Smooth muscle cell (in vitro differentiated cells): ENCODE results near the gene PSME1. TPM values are rescaled to one million over a fixed set of nuclear protein-coding genes. Genes with fewer than 3 reads are reported as not detected.

Source experiments
- DNase-seq: peaks from one replicate; lab custom pipeline; 2025; ENCODE audit not compliant: unreplicated experiment; lab: John Stamatoyannopoulos, UW
- H2AFZ ChIP-seq: fragments of 200-600 bp; sonication (generic); 2 replicates; pipeline ENCODE4 v1.6.0; 2016; ENCODE audit warnings: antibody characterized with exemption, low read depth, mild to moderate bottlenecking
- H3F3A ChIP-seq: fragments of 200-600 bp; sonication (generic); 2 replicates; pipeline ENCODE4 v1.6.0; 2017; ENCODE audit warnings: antibody characterized with exemption, low read depth
- H3K27ac ChIP-seq: fragments of 200-600 bp; sonication (generic); 2 replicates; pipeline ENCODE4 v1.5.1; 2016; ENCODE audit warnings: low read depth, mild to moderate bottlenecking
- H3K27me3 ChIP-seq: fragments of 200-600 bp; sonication (generic); 2 replicates; pipeline ENCODE4 v1.6.1; 2016; ENCODE audit warnings: low read depth, mild to moderate bottlenecking
- H3K36me3 ChIP-seq: fragments of 200-600 bp; sonication (generic); 2 replicates; pipeline ENCODE4 v1.5.1; 2016; ENCODE audit warnings: low read depth
- H3K4me1 ChIP-seq: fragments of 200-600 bp; sonication (generic); 2 replicates; pipeline ENCODE4 v1.5.1; 2016; ENCODE audit warnings: low read depth
- H3K4me2 ChIP-seq: fragments of 200-600 bp; sonication (generic); 2 replicates; pipeline ENCODE4 v1.6.0; 2016; ENCODE audit warnings: mild to moderate bottlenecking
- H3K4me3 ChIP-seq: fragments of 200-600 bp; sonication (generic); 2 replicates; pipeline ENCODE4 v1.5.1; 2016; ENCODE audit warnings: mild to moderate bottlenecking
- H3K79me2 ChIP-seq: fragments of 200-600 bp; sonication (generic); 2 replicates; pipeline ENCODE4 v1.6.0; 2016; ENCODE audit warnings: low read depth, mild to moderate bottlenecking
- H3K9ac ChIP-seq: fragments of 200-600 bp; sonication (generic); 2 replicates; pipeline ENCODE4 v1.6.0; 2016; ENCODE audit warnings: low read depth
- H3K9me3 ChIP-seq: fragments of 200-600 bp; sonication (generic); replicated peaks from 2 replicates; pipeline ENCODE4 v1.5.1; 2016; ENCODE audit warnings: low read depth
- H4K20me1 ChIP-seq: fragments of 200-600 bp; sonication (generic); 2 replicates; pipeline ENCODE4 v1.6.0; 2016; ENCODE audit warnings: low read depth
- WGBS: methylation state at CpG from one replicate; pipeline ENCODE4 v1.1.7; 2016; ENCODE audit warnings: low lambda C conversion rate; 5-methylcytosine and 5-hydroxymethylcytosine counted together
- polyA plus RNA-seq: library from polyadenylated mRNA; unstranded; fragments of >200 nt; fragmentation: Nextera tagmentation; extraction: Ambion mirVana; gene quantifications from 2 replicates; pipeline ENCODE4 v1.2.1, GENCODE V29; 2016
- total RNA-seq: library from RNA; depleted of rRNA; stranded (reverse); fragments of >200 nt; gene quantifications from 2 replicates; pipeline ENCODE4 v1.2.3, GENCODE V29; 2014
- TF ChIP-seq, protein P1 (sequence below): fragments of 200-600 bp; sonication (generic); IDR thresholded peaks from 2 replicates; pipeline ENCODE4 v1.5.1; 2017; ENCODE audit warnings: borderline replicate concordance, mild to moderate bottlenecking, antibody characterized with exemption; ENCODE audit not compliant: insufficient read depth, poor library complexity, severe bottlenecking

Gene PSME1
- total and polyA plus RNA-seq, 2 experiments from 2014 or later, result 41.4 to 94.1 TPM

DNA sequence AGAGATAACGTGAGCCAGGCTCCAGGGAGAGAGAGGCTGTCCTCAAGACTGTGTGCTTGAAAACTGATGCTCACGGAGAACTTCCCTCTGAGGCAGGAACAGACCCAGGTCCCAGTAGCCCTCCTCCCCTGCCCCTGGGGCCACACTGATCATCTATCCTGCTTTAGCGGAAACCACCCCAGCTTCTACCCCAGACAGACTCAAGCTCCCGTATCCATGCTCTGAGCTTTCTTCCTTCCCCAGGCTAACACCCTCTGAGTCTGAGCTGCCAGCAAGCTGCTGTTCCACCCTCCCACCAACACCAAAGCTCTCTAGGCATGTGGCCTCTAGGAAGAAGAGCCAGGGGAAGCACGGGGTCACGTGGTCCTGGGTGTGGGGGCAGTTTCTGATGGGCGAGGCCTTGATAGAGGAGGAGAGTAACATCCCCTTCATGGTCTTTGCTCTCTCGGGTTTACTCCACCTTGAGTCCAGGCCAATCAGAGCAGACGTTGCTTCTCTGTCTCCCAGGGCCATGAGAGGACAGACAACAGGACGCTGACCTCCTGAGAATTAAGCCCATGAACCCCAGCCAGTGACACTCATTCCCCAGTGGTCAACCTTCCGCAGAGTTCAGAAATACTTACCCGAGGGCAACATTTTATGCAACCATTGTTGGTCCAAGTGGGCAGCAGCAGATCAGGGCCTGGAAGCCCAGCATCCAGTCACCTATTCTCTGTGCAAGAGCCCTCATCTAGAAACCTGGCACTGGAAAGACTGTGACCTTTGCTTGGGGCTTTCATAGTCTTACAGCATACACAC lies 40.5 kb upstream of the PSME1 start:
- DNase-seq, result no peak

DNA sequence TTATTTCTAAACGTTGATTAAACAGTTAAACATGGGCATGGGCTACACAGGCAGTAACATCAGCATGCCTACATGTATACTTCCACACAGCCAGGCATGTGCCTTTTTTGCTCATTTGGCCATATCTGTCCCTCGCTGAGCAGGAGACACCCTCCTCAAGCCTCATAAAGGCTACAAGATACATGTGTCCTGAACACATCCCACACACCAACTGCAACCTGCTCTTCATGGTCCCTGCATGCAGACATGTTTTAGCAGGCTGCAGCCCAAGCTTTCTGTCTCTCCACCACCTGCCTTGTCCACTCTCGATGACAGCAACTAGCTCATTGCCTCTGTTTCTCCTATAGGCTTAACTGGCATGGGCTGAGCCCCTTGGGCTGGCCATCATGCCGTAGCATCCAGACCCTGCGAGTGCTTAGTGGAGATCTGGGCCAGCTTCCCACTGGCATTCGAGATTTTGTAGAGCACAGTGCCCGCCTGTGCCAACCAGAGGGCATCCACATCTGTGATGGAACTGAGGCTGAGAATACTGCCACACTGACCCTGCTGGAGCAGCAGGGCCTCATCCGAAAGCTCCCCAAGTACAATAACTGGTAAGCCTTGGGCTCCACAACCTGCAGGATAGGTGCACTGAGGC lies 39.3 kb upstream of the PSME1 start:
- Histone ChIP-seq H4K20me1 (no peaks in the 10 kb centered on the region), H3K9me3 (no peaks in the 10 kb centered on the region), H3K27me3 (no peaks in the 10 kb centered on the region), H3K4me2 (no peak overlapping the region), H3K4me1 (peaks cover 9% of the 10 kb centered on the region), H3K9ac (no peak overlapping the region), H3K4me3 (no peak overlapping the region), H3K79me2 (peaks cover 15% of the 10 kb centered on the region), H3K27ac (no peak overlapping the region), H3F3A (no peaks in the 10 kb centered on the region), H2AFZ (no peak overlapping the region), H3K36me3 (no peaks in the 10 kb centered on the region)
- TF ChIP-seq, protein P1, sequence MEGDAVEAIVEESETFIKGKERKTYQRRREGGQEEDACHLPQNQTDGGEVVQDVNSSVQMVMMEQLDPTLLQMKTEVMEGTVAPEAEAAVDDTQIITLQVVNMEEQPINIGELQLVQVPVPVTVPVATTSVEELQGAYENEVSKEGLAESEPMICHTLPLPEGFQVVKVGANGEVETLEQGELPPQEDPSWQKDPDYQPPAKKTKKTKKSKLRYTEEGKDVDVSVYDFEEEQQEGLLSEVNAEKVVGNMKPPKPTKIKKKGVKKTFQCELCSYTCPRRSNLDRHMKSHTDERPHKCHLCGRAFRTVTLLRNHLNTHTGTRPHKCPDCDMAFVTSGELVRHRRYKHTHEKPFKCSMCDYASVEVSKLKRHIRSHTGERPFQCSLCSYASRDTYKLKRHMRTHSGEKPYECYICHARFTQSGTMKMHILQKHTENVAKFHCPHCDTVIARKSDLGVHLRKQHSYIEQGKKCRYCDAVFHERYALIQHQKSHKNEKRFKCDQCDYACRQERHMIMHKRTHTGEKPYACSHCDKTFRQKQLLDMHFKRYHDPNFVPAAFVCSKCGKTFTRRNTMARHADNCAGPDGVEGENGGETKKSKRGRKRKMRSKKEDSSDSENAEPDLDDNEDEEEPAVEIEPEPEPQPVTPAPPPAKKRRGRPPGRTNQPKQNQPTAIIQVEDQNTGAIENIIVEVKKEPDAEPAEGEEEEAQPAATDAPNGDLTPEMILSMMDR, result no peak
- DNase-seq, result no peak
- 95% methylated on average over 8 of the region's 8 CpGs for WGBS

More for the DNA sequence above, 40.5 kb upstream of the PSME1 start:
- no peaks in the 10 kb centered on the region for H3F3A ChIP-seq
- no peaks in the 10 kb centered on the region for H4K20me1 ChIP-seq
- no peaks in the 10 kb centered on the region for H3K9me3 ChIP-seq
- TF ChIP-seq, protein P1, result no peak
- H3K4me1 ChIP-seq, result peaks cover 9% of the 10 kb centered on the region
- peak overlapping the region; percentile 92 for H3K4me2 ChIP-seq
- H3K79me2 ChIP-seq, result peaks cover 15% of the 10 kb centered on the region
- WGBS, result 25% methylated on average over 12 of the region's 12 CpGs
- H3K27ac ChIP-seq, result peak overlapping the region; percentile 73
- H3K4me3 ChIP-seq, result peak overlapping the region; percentile 91
- H3K27me3 ChIP-seq, result no peaks in the 10 kb centered on the region
- H3K9ac ChIP-seq, result peak overlapping the region; percentile 75
- peak overlapping the region; percentile 42 for H2AFZ ChIP-seq
- no peaks in the 10 kb centered on the region for H3K36me3 ChIP-seq

DNA sequence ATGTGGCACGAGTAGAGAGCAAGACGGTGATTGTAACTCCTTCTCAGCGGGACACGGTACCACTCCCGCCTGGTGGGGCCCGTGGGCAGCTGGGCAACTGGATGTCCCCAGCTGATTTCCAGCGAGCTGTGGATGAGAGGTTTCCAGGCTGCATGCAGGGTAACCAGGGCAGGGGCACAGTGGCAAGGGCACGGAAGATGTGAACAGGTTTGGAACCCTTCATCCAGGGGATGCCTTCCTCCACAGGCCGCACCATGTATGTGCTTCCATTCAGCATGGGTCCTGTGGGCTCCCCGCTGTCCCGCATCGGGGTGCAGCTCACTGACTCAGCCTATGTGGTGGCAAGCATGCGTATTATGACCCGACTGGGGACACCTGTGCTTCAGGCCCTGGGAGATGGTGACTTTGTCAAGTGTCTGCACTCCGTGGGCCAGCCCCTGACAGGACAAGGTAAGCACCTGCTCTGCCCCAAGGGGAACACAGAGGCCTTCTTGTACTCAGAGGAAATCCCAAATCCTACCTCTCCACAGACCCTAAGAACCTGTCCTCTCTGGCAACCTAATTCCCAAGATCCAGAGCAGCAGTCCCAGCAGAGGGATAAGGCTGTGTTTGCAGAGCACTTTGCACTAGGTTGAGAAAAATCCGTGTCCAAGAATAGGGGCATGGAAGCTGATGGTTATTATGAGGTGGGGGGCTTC lies 37.6 kb upstream of the PSME1 start:
- Histone ChIP-seq H3K27ac (no peak overlapping the region), H3K9ac (no peak overlapping the region), H3K27me3 (no peaks in the 10 kb centered on the region), H4K20me1 (no peaks in the 10 kb centered on the region), H3K79me2 (peaks cover 15% of the 10 kb centered on the region), H3K9me3 (no peaks in the 10 kb centered on the region), H2AFZ (no peak overlapping the region), H3K4me2 (no peak overlapping the region), H3F3A (no peaks in the 10 kb centered on the region), H3K4me3 (no peak overlapping the region), H3K36me3 (no peaks in the 10 kb centered on the region), H3K4me1 (peaks cover 9% of the 10 kb centered on the region)
- TF ChIP-seq, protein P1, result no peak
- DNase-seq, result no peak
- 96% methylated on average over 16 of the region's 16 CpGs for WGBS
